MM.1S (cell line): Measurements from ENCODE around the gene TMEM184B.
A peak's percentile ranks its signal among the peaks of the same experiment; 100 is the strongest.

Experiments
- DNase-seq: peaks from one replicate; pipeline ENCODE4 v3.0.0-alpha.2; 2015
- H2AFZ ChIP-seq: fragments of 300-600 bp; sonication (generic); 2 replicates; pipeline ENCODE4 v1.6.0; 2016; ENCODE audit warnings: antibody characterized with exemption, low read length
- H3F3A ChIP-seq: fragments of 300-600 bp; sonication (generic); 2 replicates; pipeline ENCODE4 v1.6.1; 2016; ENCODE audit warnings: mild to moderate bottlenecking, antibody characterized with exemption, low read length, moderate library complexity, mixed read lengths; ENCODE audit not compliant: insufficient read depth
- H3K27ac ChIP-seq: fragments of 300-600 bp; sonication (generic); 2 replicates; pipeline ENCODE4 v1.5.1; 2016; ENCODE audit warnings: mild to moderate bottlenecking, low read length
- H3K27me3 ChIP-seq: fragments of 300-600 bp; sonication (generic); replicated peaks from 2 replicates; pipeline ENCODE4 v1.6.0; 2016; ENCODE audit warnings: low read length; ENCODE audit not compliant: insufficient read depth
- H3K36me3 ChIP-seq: fragments of 300-600 bp; sonication (generic); replicated peaks from 2 replicates; pipeline ENCODE4 v1.6.1; 2016; ENCODE audit warnings: mild to moderate bottlenecking, low read length, mixed read lengths; ENCODE audit not compliant: insufficient read depth
- H3K4me1 ChIP-seq: fragments of 300-600 bp; sonication (generic); 2 replicates; pipeline ENCODE4 v1.6.1; 2016; ENCODE audit warnings: low read length, mixed read lengths
- H3K4me2 ChIP-seq: fragments of 300-600 bp; sonication (generic); 2 replicates; pipeline ENCODE4 v1.6.0; 2016; ENCODE audit warnings: low read depth, low read length
- H3K4me3 ChIP-seq: fragments of 300-600 bp; sonication (generic); 2 replicates; pipeline ENCODE4 v1.5.1; 2016; ENCODE audit warnings: low read length, mixed read lengths
- H3K79me2 ChIP-seq: fragments of 300-600 bp; sonication (generic); 2 replicates; pipeline ENCODE4 v1.6.1; 2016; ENCODE audit warnings: mixed run types, low read length, mixed read lengths
- H3K9ac ChIP-seq: fragments of 300-600 bp; sonication (generic); 2 replicates; pipeline ENCODE4 v1.6.1; 2016; ENCODE audit warnings: low read length, mixed read lengths
- H3K9me2 ChIP-seq: fragments of 300-600 bp; sonication (generic); replicated peaks from 2 replicates; pipeline ENCODE4 v1.6.1; 2016; ENCODE audit warnings: mild to moderate bottlenecking, low read length, mixed read lengths; ENCODE audit not compliant: insufficient read depth
- H3K9me3 ChIP-seq: fragments of 300-600 bp; sonication (generic); replicated peaks from 2 replicates; pipeline ENCODE4 v1.6.1; 2016; ENCODE audit warnings: mild to moderate bottlenecking, low read length, mixed read lengths; ENCODE audit not compliant: insufficient read depth
- H4K20me1 ChIP-seq: fragments of 300-600 bp; sonication (generic); 2 replicates; pipeline ENCODE4 v1.6.1; 2016; ENCODE audit warnings: mild to moderate bottlenecking, low read length, moderate library complexity, mixed read lengths; ENCODE audit not compliant: insufficient read depth
- EZH2 ChIP-seq: fragments of 300-600 bp; sonication (generic); optimal IDR thresholded peaks from 2 replicates; pipeline ENCODE3; 2017; ENCODE audit warnings: low read depth, mild to moderate bottlenecking, antibody characterized with exemption, low read length, mixed read lengths
- EZH2phosphoT487 ChIP-seq: fragments of 300-600 bp; sonication (generic); IDR thresholded peaks from 2 replicates; pipeline ENCODE4 v1.6.1; 2018; ENCODE audit warnings: antibody characterized with exemption, low read length
- TF ChIP-seq, protein P1 (sequence below): fragments of 300-600 bp; sonication (generic); IDR thresholded peaks from 2 replicates; pipeline ENCODE4 v1.5.1; 2016; ENCODE audit warnings: antibody characterized with exemption, low read length, mixed read lengths

TMEM184B gene

DNA sequence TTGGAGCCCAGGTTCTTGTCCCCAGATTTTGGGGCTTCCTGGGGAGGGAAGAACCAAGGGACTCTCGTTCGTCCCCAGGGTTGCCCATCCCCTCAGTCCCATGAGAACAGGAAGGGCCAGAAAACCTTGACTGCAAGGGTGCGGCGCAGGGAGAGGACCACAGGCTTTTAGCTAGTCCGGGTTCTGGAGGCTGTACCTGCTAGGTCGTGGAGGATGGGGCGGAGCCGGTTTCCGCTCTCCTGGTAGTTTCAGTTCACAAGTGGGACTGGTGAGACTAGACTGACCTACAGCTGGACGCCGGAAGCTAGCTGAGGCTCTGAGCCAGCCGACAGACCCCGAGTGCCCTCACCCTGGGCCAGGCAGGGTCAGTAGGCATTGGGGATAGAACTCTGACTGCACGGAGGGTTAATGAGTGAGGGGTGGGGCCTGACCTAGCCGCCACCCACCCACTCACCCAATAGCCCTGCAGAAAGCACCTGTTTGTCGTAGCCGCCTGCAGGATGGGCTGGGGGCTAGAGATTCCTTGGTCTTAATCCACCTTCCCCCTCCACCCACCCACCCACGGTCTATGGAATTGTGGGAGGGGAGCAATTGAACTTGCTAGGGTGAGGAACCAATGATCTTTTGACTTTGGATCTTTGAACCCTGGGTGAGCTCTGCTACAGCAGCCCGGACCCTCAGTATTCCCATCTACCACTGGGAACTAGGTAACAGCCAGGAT lies 69.6 kb downstream of the TMEM184B start:
- Histone ChIP-seq H3K9me2 (no peaks in the 10 kb centered on the region), H3K36me3 (no peaks in the 10 kb centered on the region), H2AFZ (peak overlapping the region; percentile 40), H4K20me1 (no peaks in the 10 kb centered on the region), H3K4me2 (peak overlapping the region; percentile 90), H3F3A (peaks cover 15% of the 10 kb centered on the region; the same call in 1 of the 2 replicates), H3K79me2 (peaks cover 59% of the 10 kb centered on the region), H3K4me1 (peaks cover 26% of the 10 kb centered on the region), H3K4me3 (peak overlapping the region; percentile 74), H3K27ac (peak overlapping the region; percentile 77; the same call in 1 of the 2 replicates), H3K9me3 (no peaks in the 10 kb centered on the region), H3K27me3 (no peaks in the 10 kb centered on the region), H3K9ac (peak overlapping the region; percentile 86)
- TF ChIP-seq EZH2 (no peak), EZH2phosphoT487 (no peak)
- TF ChIP-seq, protein P1, sequence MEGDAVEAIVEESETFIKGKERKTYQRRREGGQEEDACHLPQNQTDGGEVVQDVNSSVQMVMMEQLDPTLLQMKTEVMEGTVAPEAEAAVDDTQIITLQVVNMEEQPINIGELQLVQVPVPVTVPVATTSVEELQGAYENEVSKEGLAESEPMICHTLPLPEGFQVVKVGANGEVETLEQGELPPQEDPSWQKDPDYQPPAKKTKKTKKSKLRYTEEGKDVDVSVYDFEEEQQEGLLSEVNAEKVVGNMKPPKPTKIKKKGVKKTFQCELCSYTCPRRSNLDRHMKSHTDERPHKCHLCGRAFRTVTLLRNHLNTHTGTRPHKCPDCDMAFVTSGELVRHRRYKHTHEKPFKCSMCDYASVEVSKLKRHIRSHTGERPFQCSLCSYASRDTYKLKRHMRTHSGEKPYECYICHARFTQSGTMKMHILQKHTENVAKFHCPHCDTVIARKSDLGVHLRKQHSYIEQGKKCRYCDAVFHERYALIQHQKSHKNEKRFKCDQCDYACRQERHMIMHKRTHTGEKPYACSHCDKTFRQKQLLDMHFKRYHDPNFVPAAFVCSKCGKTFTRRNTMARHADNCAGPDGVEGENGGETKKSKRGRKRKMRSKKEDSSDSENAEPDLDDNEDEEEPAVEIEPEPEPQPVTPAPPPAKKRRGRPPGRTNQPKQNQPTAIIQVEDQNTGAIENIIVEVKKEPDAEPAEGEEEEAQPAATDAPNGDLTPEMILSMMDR, result no peak
- peak; percentile 71 for DNase-seq

DNA sequence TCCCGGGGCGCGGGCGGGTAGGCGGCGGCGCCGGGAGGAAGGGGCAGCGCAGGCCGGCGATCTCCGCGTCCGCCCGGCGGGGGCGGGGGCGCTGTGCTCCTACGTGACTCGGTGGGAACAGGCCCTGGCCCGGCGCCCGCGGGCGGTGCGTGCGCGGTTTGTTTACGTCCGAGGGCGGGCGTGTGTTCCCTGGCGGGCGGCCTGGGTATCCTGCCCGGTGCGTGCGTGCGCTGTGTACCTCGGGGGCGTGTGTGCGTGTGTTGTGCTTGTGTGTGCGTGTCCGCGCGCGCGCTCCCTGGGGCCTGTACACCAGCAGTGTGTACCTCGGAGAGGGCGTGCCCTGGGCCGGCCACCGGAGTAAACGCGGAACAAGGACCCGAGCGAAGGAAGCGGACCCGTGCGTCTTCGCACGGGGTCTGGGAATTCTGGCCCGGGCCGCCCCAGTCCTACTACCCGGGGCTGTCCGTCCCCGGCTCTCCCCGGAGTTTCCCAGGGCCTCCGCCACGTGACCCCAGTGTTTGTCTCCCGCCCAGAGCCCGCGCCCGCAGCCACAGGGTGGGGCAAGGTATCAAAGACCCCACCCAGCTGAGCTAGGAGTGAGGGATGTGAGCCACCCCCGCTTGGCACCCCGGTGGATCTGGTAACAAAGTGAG lies 70.2 kb downstream of the TMEM184B start:
- Histone ChIP-seq H3F3A (peaks cover 15% of the 10 kb centered on the region; the same call in 1 of the 2 replicates), H3K9ac (peak overlapping the region; percentile 86), H3K79me2 (peaks cover 52% of the 10 kb centered on the region), H3K9me3 (no peaks in the 10 kb centered on the region), H3K4me3 (peak overlapping the region; percentile 74), H3K4me2 (peak overlapping the region; percentile 90), H4K20me1 (no peaks in the 10 kb centered on the region), H3K9me2 (no peaks in the 10 kb centered on the region), H3K27me3 (no peaks in the 10 kb centered on the region), H3K36me3 (no peaks in the 10 kb centered on the region), H3K27ac (peak overlapping the region; percentile 77; the same call in 1 of the 2 replicates), H3K4me1 (peaks cover 26% of the 10 kb centered on the region), H2AFZ (peak overlapping the region; percentile 40)
- TF ChIP-seq EZH2 (no peak), EZH2phosphoT487 (no peak)
- TF ChIP-seq, protein P1, result no peak; the same call in none of the 2 replicates
- peak; percentile 53 for DNase-seq

DNA sequence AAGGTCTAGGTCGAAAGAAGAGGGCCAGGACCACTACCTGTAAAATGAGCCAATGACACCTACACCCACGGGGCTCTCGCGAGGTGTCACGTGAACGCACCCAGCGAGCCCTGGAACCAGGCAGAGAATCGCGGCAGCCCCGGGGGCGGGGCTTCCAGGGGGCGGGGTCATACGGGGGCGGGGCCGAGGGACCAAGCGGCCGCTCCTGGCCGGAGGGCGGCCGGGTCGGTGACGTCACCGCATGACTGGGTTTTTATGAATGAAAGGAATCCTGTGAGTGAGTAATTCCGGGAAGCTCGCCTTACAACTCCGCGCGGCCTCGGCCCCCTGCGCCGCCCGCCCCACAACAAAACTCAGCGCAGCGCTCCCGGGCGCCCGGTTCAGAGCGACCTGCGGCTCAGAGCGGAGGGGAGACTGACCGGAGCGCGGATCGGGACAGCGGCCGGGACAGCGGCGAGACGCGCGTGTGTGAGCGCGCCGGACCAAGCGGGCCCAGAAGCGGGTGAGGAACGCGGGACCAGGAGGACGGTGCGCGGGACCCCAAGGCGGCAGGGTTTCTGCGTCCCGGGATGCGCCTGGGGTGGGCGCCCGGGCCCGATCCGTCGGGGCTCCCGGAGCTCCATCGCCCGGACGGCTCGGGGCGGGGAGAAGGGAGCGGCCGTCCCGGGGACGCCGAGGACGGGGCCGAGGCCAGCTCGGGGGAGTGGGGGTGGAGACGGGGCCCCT lies 70.9 kb downstream of the TMEM184B start, which contains the start of gene MAFF:
Gene MAFF, plus strand, starts transcription at position 284 of the 726 bp plus-strand sequence. CDS start 11,860 bp downstream, outside the sequence.
- H3K36me3 ChIP-seq, result no peaks in the 10 kb centered on the region
- peak within 1 kb of the TSS; percentile 90 for H3K4me2 ChIP-seq
- H3K9ac ChIP-seq, result peak within 1 kb of the TSS; percentile 86
- peaks cover 26% of the 10 kb centered on the region for H3K4me1 ChIP-seq
- no peaks in the 10 kb centered on the region for H3K9me3 ChIP-seq
- no peaks in the 10 kb centered on the region for H3K27me3 ChIP-seq
- H2AFZ ChIP-seq, result peak within 1 kb of the TSS; percentile 68
- H3K79me2 ChIP-seq, result peaks cover 49% of the 10 kb centered on the region
- DNase-seq, result peak; percentile 95
- no peaks in the 10 kb centered on the region for H4K20me1 ChIP-seq
- H3K27ac ChIP-seq, result peak within 1 kb of the TSS; percentile 77
- H3K4me3 ChIP-seq, result peak within 1 kb of the TSS; percentile 74
- no peaks in the 10 kb centered on the region for H3K9me2 ChIP-seq
- peaks cover 15% of the 10 kb centered on the region; the same call in 1 of the 2 replicates for H3F3A ChIP-seq
- no peak for TF ChIP-seq EZH2phosphoT487
- TF ChIP-seq EZH2, result no peak
- TF ChIP-seq, protein P1, result no peak
